Keratinocyte (primary cell): ENCODE measurements around the gene NUP54.

ENCODE experiments used
- CTCF ChIP-seq, 3 experiments: IDR thresholded peaks in 1 of 3; conservative IDR thresholded peaks in 1 of 3; optimal IDR thresholded peaks in 1 of 3; 2 replicates in 2 of 3; 3 replicates in 1 of 3; pipeline versions ENCODE3 to v1.5.1; 2011; ENCODE audit warnings: low read length in 3 of 3, mild to moderate bottlenecking in 3 of 3, moderate library complexity in 2 of 3, control low read depth in 1 of 3, inconsistent platforms in 1 of 3; ENCODE audit not compliant: insufficient read depth in 2 of 3; ENCODE audit errors: extremely low read depth in 1 of 3
- EZH2 ChIP-seq: IDR thresholded peaks from one replicate; pipeline ENCODE4 v1.6.1; 2012; ENCODE audit warnings: inconsistent platforms, mild to moderate bottlenecking, low read length, moderate library complexity

GRCh38 chr4:76108467-76109181 lies 39.6 kb downstream of the NUP54 start:
- TF ChIP-seq CTCF (optimal IDR thresholded peaks at IDR 0.05 in 1 of 3, IDR thresholded peaks at IDR 0.05 in 1 of 3, conservative IDR thresholded peaks at IDR 0.05 in 1 of 3; ENCODE audit: extremely low read depth in 1 of 3, insufficient read depth in 2 of 3, low read length in 3 of 3) (no peak), EZH2 (no peak)
